Superior temporal gyrus (tissue), 1 donor: ENCODE measurements around the gene ART1.
"Not testable (repeated sequence)": the region's sequence is repeated elsewhere in the genome, so short reads cannot be mapped to it uniquely, and the experiment has no call there.

Experiments used
- DNase-seq: peaks from one replicate; pipeline ENCODE4 v3.0.0-alpha.2; 2016; ENCODE audit errors: extremely low spot score

Gene ART1

GRCh38 chr11:3632070-3632660 lies 12.8 kb upstream of the ART1 start:
- DNase-seq = no peak

GRCh38 chr11:3635641-3636375 lies 9.1 kb upstream of the ART1 start:
- no peak for DNase-seq

GRCh38 chr11:3637201-3637600 lies 7.7 kb upstream of the ART1 start:
- DNase-seq = no peak

- no peak for DNase-seq
These were observed 6.4 kb upstream of the ART1 start for GRCh38 chr11:3638513-3638912.

GRCh38 chr11:3639841-3640240 lies 5.1 kb upstream of the ART1 start:
- no peak for DNase-seq

GRCh38 chr11:3641191-3641590 lies 3.7 kb upstream of the ART1 start:
- DNase-seq = no peak

GRCh38 chr11:3641701-3642070 lies 3.2 kb upstream of the ART1 start, which contains the start of gene ART5:
ART5 (minus strand) TSS chr11:3641992; CDS start chr11:3641862, 130 bp downstream.
- no peak for DNase-seq

GRCh38 chr11:3642071-3642951 lies 2.6 kb upstream of the ART1 start:
- DNase-seq = no peak

- not testable (repeated sequence) for DNase-seq
These were observed 1.8 kb upstream of the ART1 start for GRCh38 chr11:3643102-3643546.

GRCh38 chr11:3645552-3645951 lies 624 bp downstream of the ART1 start:
- DNase-seq = no peak

- DNase-seq = not testable (repeated sequence)
These were observed 3.9 kb downstream of the ART1 start for GRCh38 chr11:3648843-3649242.

- DNase-seq = not testable (repeated sequence)
These were observed 4.4 kb downstream of the ART1 start for GRCh38 chr11:3649374-3649773.

GRCh38 chr11:3652514-3652913 lies 7.6 kb downstream of the ART1 start:
- DNase-seq = not testable (repeated sequence)

- DNase-seq = no peak
These were observed 10.6 kb downstream of the ART1 start for GRCh38 chr11:3655547-3655946.

GRCh38 chr11:3657331-3657730 lies 12.4 kb downstream of the ART1 start:
- not testable (repeated sequence) for DNase-seq

- no peak for DNase-seq
These were observed 13.3 kb downstream of the ART1 start for GRCh38 chr11:3658252-3658651.

GRCh38 chr11:3659595-3660515 lies 14.9 kb downstream of the ART1 start:
- no peak for DNase-seq

- DNase-seq = no peak
These were observed 16.0 kb downstream of the ART1 start for GRCh38 chr11:3660960-3661359.

GRCh38 chr11:3662856-3663255 lies 17.9 kb downstream of the ART1 start:
- DNase-seq = no peak

GRCh38 chr11:3664032-3664630 lies 19.2 kb downstream of the ART1 start:
- no peak for DNase-seq
